ENCODE data around the gene MFN2. TPM values are rescaled to one million over a fixed set of nuclear protein-coding genes. Genes with fewer than 3 reads are reported as not detected.

MFN2 gene
- total and polyA plus RNA-seq, 2 of the 8 experiments (the other 6 are each of a cell fraction or from before 2014, with no cell fraction given), result 34.0 to 62.5 TPM

GRCh38 chr1:11960276-11960675 is 20.0 kb upstream of the MFN2 start:
- H3K79me2 ChIP-seq (ENCODE audit: control insufficient read depth in 1 of 2, insufficient read depth in 2 of 2, low read length in 2 of 2), result no peaks in the 10 kb centered on the region
- no peak for FAIRE-seq
- peaks cover 0 to 2% of the 10 kb centered on the region in 2 experiments for H4K20me1 ChIP-seq (replicated peaks in 1 of 2; ENCODE audit: control insufficient read depth in 1 of 2, insufficient read depth in 2 of 2, low read length in 2 of 2)
- H3K56ac ChIP-seq (replicated peaks; ENCODE audit: insufficient read length, low read depth, low read length), result no peak overlapping the region
- H3K9ac ChIP-seq (replicated peaks in 1 of 4; ENCODE audit: extremely low read depth in 1 of 4, low read depth in 3 of 4, low read length in 3 of 4), result no peak overlapping the region
- no peak overlapping the region for H2BK5ac ChIP-seq (ENCODE audit: low read depth, low read length)
- H3K23ac ChIP-seq (ENCODE audit: insufficient read length), result no peak overlapping the region
- H3K23me2 ChIP-seq (ENCODE audit: low read depth, low read length), result no peaks in the 10 kb centered on the region
- H4K5ac ChIP-seq (ENCODE audit: insufficient read length, low read depth, low read length), result no peak overlapping the region
- no peak overlapping the region for H2AK5ac ChIP-seq (ENCODE audit: low read depth, low read length)
- H2BK12ac ChIP-seq (ENCODE audit: low read depth, low read length), result no peak overlapping the region
- H3K27me3 ChIP-seq (replicated peaks in 1 of 4; ENCODE audit: control insufficient read depth in 3 of 4, extremely low read depth in 1 of 4, insufficient read depth in 3 of 4, low read length in 3 of 4), result no peaks in the 10 kb centered on the region
- H3K79me1 ChIP-seq (ENCODE audit: low read depth, low read length), result no peaks in the 10 kb centered on the region
- no peak overlapping the region for H3K4me3 ChIP-seq (ENCODE audit: extremely low read depth in 1 of 4, insufficient read depth in 2 of 4, low read depth in 3 of 4, low read length in 4 of 4)
- TF ChIP-seq POLR2AphosphoS5 (IDR thresholded peaks at IDR 0.05; ENCODE audit: low read depth, low read length) (no peak), PHF8 (conservative IDR thresholded peaks at IDR 0.05; ENCODE audit: low read depth, low read length) (no peak), HDAC6 (IDR thresholded peaks at IDR 0.05; ENCODE audit: low read depth, low read length) (no peak)
- H4K91ac ChIP-seq (replicated peaks; ENCODE audit: insufficient read length, low read length), result no peak overlapping the region
- no peak overlapping the region for H2AFZ ChIP-seq (ENCODE audit: low read length)
- H2BK20ac ChIP-seq (ENCODE audit: low read length), result no peak overlapping the region
- H3K18ac ChIP-seq (ENCODE audit: extremely low read depth, low read length), result no peak overlapping the region
- no peaks in the 10 kb centered on the region for H3K9me3 ChIP-seq (ENCODE audit: insufficient read depth in 2 of 2, low read depth in 1 of 2, low read length in 1 of 2)
- peaks cover 0 to 19% (median 7%) of the 10 kb centered on the region in 4 experiments; a peak in 6 of 8 replicates for H3K36me3 ChIP-seq (ENCODE audit: control insufficient read depth in 2 of 4, insufficient read depth in 4 of 4, low read length in 3 of 4)
- ChIA-PET POLR2A (ENCODE audit: partially characterized antibody) (interaction anchor here (0.9 to 15.6 kb wide), 3 partner anchors 8 to 49 kb away, joined by 3 to 220 read pairs (median 3); no protein-coding TSS in a partner anchor), CTCF (ENCODE audit: partially characterized antibody) (interaction anchor here (0.7 to 1.1 kb wide), 2 partner anchors 61 to 96 kb away, joined by 3 read pairs; no protein-coding TSS in a partner anchor)
- no peak overlapping the region for H3K27ac ChIP-seq (ENCODE audit: low read depth, low read length)
- H3K14ac ChIP-seq (ENCODE audit: insufficient read length), result no peak overlapping the region
- no peak overlapping the region for H3K4ac ChIP-seq (replicated peaks; ENCODE audit: insufficient read length, low read depth, low read length)
- H4K8ac ChIP-seq (ENCODE audit: extremely low read depth, insufficient read depth, low read length), result no peak overlapping the region
- H3K4me2 ChIP-seq (ENCODE audit: insufficient read depth in 1 of 2, low read depth in 2 of 2, low read length in 2 of 2), result no peak overlapping the region
- no peaks in the 10 kb centered on the region for H3K4me1 ChIP-seq (replicated peaks in 1 of 4; ENCODE audit: control insufficient read depth in 3 of 4, insufficient read depth in 4 of 4, low read length in 3 of 4)
- WGBS, 2 experiments (ENCODE audit: extremely low coverage in 1 of 2, insufficient coverage in 1 of 2, insufficient read length in 1 of 2, insufficient replicate concordance in 2 of 2, low coverage in 1 of 2, low lambda C conversion rate in 2 of 2, missing lambda C conversion rate in 1 of 2), result 89% methylated on average over 5 of the region's 5 CpGs; no CpG with 5 or more reads in 1 of the 2 experiments
- H2BK120ac ChIP-seq (replicated peaks; ENCODE audit: low read depth, low read length), result no peak overlapping the region
- DNase-seq (ENCODE audit: low read depth in 1 of 2, low spot score in 2 of 2), result no peak
- no peak overlapping the region for H2BK15ac ChIP-seq (ENCODE audit: low read length)

Measured in H1 (cell line).